Panc1 (cell line): ENCODE data around the gene DIAPH3.

Experiments
- CTCF ChIP-seq: fragments of 450-650 bp; IDR thresholded peaks from 2 replicates; pipeline ENCODE4 v1.5.1; 2017; ENCODE audit warnings: mild to moderate bottlenecking
- POLR2AphosphoS5 ChIP-seq: IDR thresholded peaks from 2 replicates; pipeline ENCODE4 v1.6.1; 2012; ENCODE audit warnings: mild to moderate bottlenecking, low read depth, low read length, moderate library complexity
- REST ChIP-seq, 2 experiments: IDR thresholded peaks; 2 replicates each; pipeline ENCODE4 v1.6.1; 2011 to 2012; ENCODE audit warnings: low read depth in 2 of 2, control low read depth in 1 of 2, low read length in 1 of 2, mild to moderate bottlenecking in 1 of 2, moderate library complexity in 1 of 2; ENCODE audit not compliant: insufficient read depth in 1 of 2

- TF ChIP-seq CTCF = no peak
- TF ChIP-seq REST (IDR thresholded peaks at IDR 0.05; ENCODE audit: insufficient read depth in 1 of 2, low read depth in 2 of 2, low read length in 1 of 2) = no peak
- no peak for TF ChIP-seq POLR2AphosphoS5
These were observed 479.6 kb downstream of the DIAPH3 start for GRCh38 chr13:59684105-59684504.
